Measurements from ENCODE around the gene AP1S2. TPM values are rescaled to one million over a fixed set of nuclear protein-coding genes. Genes with fewer than 3 reads are reported as not detected.

The AP1S2 gene
- total and polyA plus RNA-seq, 2 of the 13 experiments (the other 11 are each of a cell fraction or from before 2014, with no cell fraction given) = 10.1 to 18.8 TPM

- ChIA-PET POLR2A (no interaction called here), CTCF (ENCODE audit: low intra/inter-chr PET ratio, low total read pairs) (no interaction called here)
- no peak overlapping the region for H3K27ac ChIP-seq (ENCODE audit: extremely low read length, insufficient read depth, low read length)
- no peak overlapping the region for H3K4me2 ChIP-seq (ENCODE audit: low read depth, low read length)
- H3K4me3 ChIP-seq (replicated peaks in 1 of 3; ENCODE audit: insufficient read depth in 1 of 3, low read depth in 2 of 3, low read length in 3 of 3) = no peak overlapping the region
- intact Hi-C loops (cut with micrococcal nuclease; ENCODE audit: unreplicated experiment) (no loop called here), in situ Hi-C loops (cut with HindIII; ENCODE audit: extremely low pct_ligation_motif_present, low pct_unique_long_range_greater_than_20kb) (no loop called here)
- no peak overlapping the region for H2AFZ ChIP-seq (ENCODE audit: low read length)
- H3K27me3 ChIP-seq (ENCODE audit: control insufficient read depth in 1 of 2, insufficient read depth in 2 of 2, low read length in 2 of 2) = no peaks in the 10 kb centered on the region
- no peak for FAIRE-seq
- TF ChIP-seq TCF12 (IDR thresholded peaks at IDR 0.05) (peak; percentile 85; the same call in 1 of the 2 replicates), TCF12 (CRISPR knock-in tag; IDR thresholded peaks at IDR 0.05) (no peak), EED (CRISPR knock-in tag; IDR thresholded peaks at IDR 0.05) (no peak), JARID2 (CRISPR knock-in tag; IDR thresholded peaks at IDR 0.05; ENCODE audit: insufficient replicate concordance) (no peak), ZNF790 (CRISPR knock-in tag; IDR thresholded peaks at IDR 0.05; ENCODE audit: borderline replicate concordance) (no peak), ARID2 (CRISPR knock-in tag; IDR thresholded peaks at IDR 0.05; ENCODE audit: borderline replicate concordance) (no peak), ZNF614 (CRISPR knock-in tag; IDR thresholded peaks at IDR 0.05; ENCODE audit: borderline replicate concordance) (no peak), ATF2 (CRISPR knock-in tag; IDR thresholded peaks at IDR 0.05) (no peak), FOXK2 (IDR thresholded peaks at IDR 0.05) (no peak), KDM5A (IDR thresholded peaks at IDR 0.05; ENCODE audit: borderline replicate concordance, low read length) (no peak)
- no peaks in the 10 kb centered on the region for H3K79me2 ChIP-seq (ENCODE audit: insufficient read depth, low read length)
- H3K4me1 ChIP-seq (ENCODE audit: insufficient read depth, low read length) = no peaks in the 10 kb centered on the region
- H3K9me3 ChIP-seq (ENCODE audit: low read length) = no peaks in the 10 kb centered on the region
- BruUV-seq (replicated peaks) = no TSS peak
- ATAC-seq = no peak
- 0% methylated on average over 2 of the region's 3 CpGs for WGBS (ENCODE audit: low lambda C conversion rate)
- no peaks in the 10 kb centered on the region for H4K20me1 ChIP-seq (ENCODE audit: insufficient read depth, low read length)
- DNase-seq (ENCODE audit: low spot score) = no peak
- no peak overlapping the region for H3K9ac ChIP-seq (ENCODE audit: insufficient read depth, low read depth, low read length)
- no peaks in the 10 kb centered on the region for H3K36me3 ChIP-seq (replicated peaks in 1 of 2; ENCODE audit: control insufficient read depth in 1 of 2, insufficient read depth in 2 of 2, low read length in 2 of 2)
Observed at GRCh38 chrX:15894724-15895123, 40.1 kb upstream of the AP1S2 start.

Measured in HepG2 (cell line).